GM18951 (cell line): ENCODE results near the gene LAMA3.

Experiments
- POLR2A ChIP-seq: IDR thresholded peaks from 4 replicates; pipeline ENCODE4 v1.6.1; 2011; ENCODE audit warnings: mild to moderate bottlenecking; ENCODE audit not compliant: insufficient read length, insufficient read depth; ENCODE audit errors: extremely low read depth
- in situ Hi-C: fragments of 300-500 bp; cut with MboI; formaldehyde crosslinking; loops from one replicate; pipeline ENCODE4 v1.12.0; 2022; ENCODE audit warnings: low sequenced_read_pairs, mixed read lengths, inconsistent platforms; ENCODE audit not compliant: unreplicated experiment

LAMA3 gene

DNA sequence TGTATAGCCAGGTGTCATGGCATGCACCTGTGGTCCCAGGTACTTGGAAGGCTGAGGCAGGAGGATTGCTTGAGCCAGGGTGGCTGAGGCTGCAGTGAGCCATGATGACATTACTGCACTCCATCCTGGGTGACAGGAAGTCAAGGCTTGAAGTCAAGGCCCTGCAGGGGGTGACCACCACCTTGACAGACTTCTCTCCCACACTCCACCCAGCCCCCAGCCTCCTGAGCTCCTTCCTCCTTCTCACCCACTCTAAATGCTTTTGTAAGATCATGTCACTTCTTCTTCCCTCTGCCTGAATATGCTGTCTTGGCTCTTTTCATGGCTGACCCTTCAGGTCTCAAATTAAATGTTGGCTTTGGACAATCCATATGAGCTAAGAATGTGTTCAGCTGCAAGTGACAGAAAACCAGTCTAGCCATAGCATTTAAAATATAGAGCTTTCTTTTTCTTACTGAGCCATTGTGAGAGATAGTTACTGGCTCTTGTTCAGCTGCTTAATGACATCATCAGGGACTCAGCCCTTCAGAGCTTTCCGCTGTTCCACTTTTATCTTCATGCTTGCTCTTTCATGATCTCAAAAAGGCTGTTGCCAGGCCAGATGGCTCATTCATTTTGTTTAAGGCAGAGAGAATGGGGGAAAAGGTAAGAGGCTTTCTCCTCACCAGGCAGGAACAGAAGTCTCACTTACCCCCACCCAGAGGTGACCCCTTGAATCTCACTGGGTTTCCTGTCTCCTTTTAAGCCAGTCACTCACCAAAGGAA lies 288.6 kb downstream of the LAMA3 start:
- in situ Hi-C loops = no loop called here
- TF ChIP-seq POLR2A = no peak

- TF ChIP-seq POLR2A = no peak
- in situ Hi-C loops = no loop called here
Observed at GRCh38 chr18:23981369-23981980, 292.2 kb downstream of the LAMA3 start.

DNA sequence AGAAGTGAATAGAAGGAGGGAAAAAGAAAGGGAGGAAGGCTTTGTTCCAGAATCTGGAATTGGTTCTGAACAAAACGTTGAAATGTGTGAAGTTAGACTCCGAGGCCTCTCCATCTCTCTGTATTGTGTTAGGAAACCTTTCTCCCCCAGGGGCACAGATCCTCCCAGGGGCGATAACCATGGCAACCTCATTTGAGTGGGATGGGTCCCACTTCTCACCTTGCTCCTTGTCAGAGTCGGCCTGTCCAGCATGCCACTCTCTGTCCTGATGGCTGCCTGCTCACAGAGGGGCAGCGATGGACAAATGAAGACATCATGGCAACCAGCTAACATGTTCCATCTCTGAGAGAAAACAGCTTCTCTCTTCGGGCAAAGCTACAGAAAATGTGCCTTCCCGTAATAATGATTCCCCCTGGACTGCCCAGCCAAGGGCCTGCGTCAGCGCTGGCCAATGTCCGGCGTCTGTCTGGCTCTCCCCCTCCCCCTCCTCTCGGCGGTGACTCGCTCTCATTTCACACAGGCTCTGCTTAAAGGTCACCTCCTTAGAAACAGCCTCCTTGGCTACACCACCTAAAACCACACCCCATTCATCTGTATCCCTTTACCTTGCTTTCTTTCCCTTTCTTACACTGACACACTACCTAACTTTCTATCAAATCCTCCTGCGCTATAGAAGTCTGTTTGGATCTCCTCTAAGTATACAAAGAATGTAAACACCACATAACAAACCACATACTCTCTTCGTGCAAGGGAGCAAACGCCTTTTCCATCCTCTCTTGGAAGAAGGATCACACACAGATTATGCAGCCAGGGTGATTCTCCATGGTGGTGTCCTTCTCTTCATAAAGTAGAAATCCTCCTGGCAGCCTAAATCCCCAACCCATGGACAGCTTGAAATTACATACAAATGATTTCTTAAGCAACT lies 293.2 kb downstream of the LAMA3 start:
- in situ Hi-C loops = no loop called here
- no peak for TF ChIP-seq POLR2A

- in situ Hi-C loops = no loop called here
- no peak for TF ChIP-seq POLR2A
Observed at GRCh38 chr18:23983112-23983511, 293.9 kb downstream of the LAMA3 start.

DNA sequence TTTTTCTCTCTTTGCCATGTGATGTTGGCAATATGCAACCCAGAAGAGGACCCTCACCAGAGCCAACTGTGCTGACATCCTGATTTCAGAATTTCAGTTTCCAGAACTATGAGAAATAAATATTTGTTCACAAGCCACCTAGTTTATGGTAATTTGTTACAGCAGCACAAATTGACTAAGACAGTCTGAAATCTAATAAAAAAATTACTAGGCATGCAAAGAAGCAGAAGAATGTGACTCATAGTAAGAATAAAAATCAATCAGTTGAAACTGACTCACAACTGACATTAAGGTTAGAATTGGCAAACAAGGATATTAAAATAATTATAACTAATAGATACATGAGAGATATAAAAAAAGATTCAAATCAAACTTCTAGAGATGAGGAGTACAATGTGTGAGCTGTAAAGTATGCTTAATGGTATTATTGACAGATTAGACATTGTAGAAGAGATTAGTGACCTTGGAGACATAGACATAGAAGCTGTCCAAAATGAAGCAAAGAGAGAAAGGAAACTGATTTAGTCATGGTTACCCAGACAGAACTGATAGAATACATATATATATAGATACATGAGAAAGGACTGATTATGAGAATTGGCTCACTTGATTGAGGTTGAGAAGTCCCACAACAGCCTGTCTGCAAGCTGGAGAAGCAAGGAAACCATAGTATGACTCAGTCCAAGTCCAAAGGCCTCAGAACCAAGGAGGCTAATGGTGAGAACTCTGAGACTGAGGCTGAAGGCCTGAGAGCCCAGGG lies 297.5 kb downstream of the LAMA3 start:
- no peak for TF ChIP-seq POLR2A
- in situ Hi-C loops = no loop called here

DNA sequence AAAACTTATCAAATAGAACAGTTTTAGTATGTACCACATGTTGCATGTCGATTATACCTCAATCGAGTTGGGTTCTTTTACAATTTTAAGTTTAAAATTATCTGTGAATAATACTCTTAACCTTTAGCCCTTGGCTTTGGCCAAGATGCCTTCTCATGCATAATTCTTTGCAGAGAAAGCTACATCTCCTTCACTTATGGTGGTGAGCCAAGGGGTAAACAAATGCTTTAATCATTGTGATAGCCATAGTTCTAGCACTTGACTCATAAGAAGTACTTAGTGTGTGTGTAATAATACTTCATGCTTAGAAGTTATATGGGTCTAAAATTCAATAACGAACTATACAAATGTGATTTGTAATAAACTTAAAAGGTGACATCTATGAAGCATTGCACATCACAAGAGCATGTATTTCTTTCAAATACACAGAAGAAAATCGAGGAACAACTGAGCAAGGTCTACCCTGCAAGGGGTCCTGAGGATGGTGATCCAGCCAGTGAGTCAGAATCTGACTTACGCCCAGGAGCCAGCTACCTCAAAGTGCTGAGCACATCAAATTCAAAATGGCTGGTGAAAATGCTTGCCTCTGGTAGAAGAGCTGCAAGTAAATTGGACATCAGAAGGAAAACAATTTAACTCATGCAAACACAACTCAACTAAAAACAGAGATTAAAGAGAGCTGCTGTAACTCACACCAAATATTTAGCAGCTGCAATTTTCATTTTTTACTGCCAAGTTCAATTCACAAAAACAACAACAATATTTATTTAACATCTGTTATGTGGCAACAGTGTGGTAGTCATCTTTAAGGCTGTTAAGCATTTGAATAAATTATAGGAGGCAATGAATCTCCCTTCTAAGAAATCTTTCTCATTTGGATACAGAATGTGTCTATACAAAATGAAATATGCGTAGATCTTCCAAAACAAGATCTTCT lies 301.5 kb downstream of the LAMA3 start:
- in situ Hi-C loops = no loop called here
- no peak for TF ChIP-seq POLR2A

GRCh38 chr18:23992089-23992940 lies 303.1 kb downstream of the LAMA3 start:
- in situ Hi-C loops = no loop called here
- TF ChIP-seq POLR2A = no peak

- TF ChIP-seq POLR2A = no peak
- in situ Hi-C loops = no loop called here
Observed at GRCh38 chr18:23992941-23993280, 303.7 kb downstream of the LAMA3 start.

GRCh38 chr18:23994361-23994902 lies 305.2 kb downstream of the LAMA3 start:
- no peak for TF ChIP-seq POLR2A
- in situ Hi-C loops = no loop called here

- in situ Hi-C loops = no loop called here
- no peak for TF ChIP-seq POLR2A
Observed at GRCh38 chr18:23995180-23995579, 305.9 kb downstream of the LAMA3 start.

DNA sequence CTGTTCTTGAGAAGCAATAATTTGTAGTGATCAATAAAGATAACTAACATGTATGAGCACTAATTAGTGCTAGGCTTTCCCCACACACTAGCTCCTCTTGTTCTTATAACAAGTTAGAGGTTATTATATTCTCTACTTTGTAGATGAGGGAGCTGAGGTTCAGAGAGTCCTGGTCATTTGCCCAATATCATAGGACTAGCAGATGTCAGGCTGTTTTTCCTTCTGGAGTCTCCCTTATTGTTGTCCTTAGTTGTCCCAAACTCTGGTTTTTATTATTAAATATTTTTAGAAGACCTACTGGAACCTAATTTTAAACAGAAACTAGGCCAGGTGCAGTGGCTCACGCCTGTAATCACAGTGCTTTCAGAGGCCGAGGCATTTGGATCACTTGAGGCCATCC lies 308.8 kb downstream of the LAMA3 start:
- in situ Hi-C loops = no loop called here
- TF ChIP-seq POLR2A = no peak
